HCT116 (cell line): ENCODE data around the gene WWOX. TPM values are rescaled to one million over a fixed set of nuclear protein-coding genes. Genes with fewer than 3 reads are reported as not detected.

Source experiments
- ATAC-seq: fragments of 200-7000 bp; cut with Tn5 transposase; 2 replicates; pipeline ENCODE4 v1.9.1; 2020; ENCODE audit warnings: mild to moderate bottlenecking, moderate library complexity
- BruUV-seq: library from RNA; stranded (reverse); fragments of 400-500 nt; replicated peaks from 2 replicates; lab custom pipeline; 2021; lab: Mats Ljungman, UMichigan
- CTCF ChIA-PET: fragments of 300-600 bp; sonication (Branson Sonifier 250); formaldehyde crosslinking; loops from one replicate; lab custom pipeline; 2021; ENCODE audit warnings: antibody characterized with exemption; lab: Charles Lee
- POLR2A ChIA-PET: fragments of 300-600, 350-600 bp; sonication (Branson Sonifier 250); formaldehyde crosslinking; loops from one replicate; lab custom pipeline; 2021; ENCODE audit warnings: antibody characterized with exemption; lab: Charles Lee
- RAD21 ChIA-PET, 2 experiments: fragments of 300-600 bp; sonication (Branson Sonifier 250); formaldehyde crosslinking; loops; one replicate each; lab custom pipeline; 2023; ENCODE audit warnings: low total read pairs in 2 of 2; ENCODE audit not compliant: uncharacterized antibody in 2 of 2, unreplicated experiment in 2 of 2, low non-redundant PET in 1 of 2; lab: Charles Lee
- DNase-seq: peaks from one replicate; pipeline ENCODE4 v3.0.0-alpha.2; 2010; ENCODE audit warnings: low read depth, low spot score
- H2AFZ ChIP-seq: fragments of 200-600 bp; shearing (Covaris generic), sonication (generic); 2 replicates; pipeline ENCODE4 v1.6.1; 2017; ENCODE audit warnings: low read depth, mixed run types, mixed read lengths, antibody characterized with exemption, low read length; ENCODE audit not compliant: poor library complexity, severe bottlenecking
- H3K27ac ChIP-seq: 2 replicates; pipeline ENCODE4 v1.5.1; 2012; ENCODE audit warnings: low read depth, low read length
- H3K27me3 ChIP-seq: fragments of 200-600 bp; sonication (generic); 2 replicates; pipeline ENCODE4 v1.6.1; 2016; ENCODE audit warnings: mixed run types, low read length, mixed read lengths; ENCODE audit not compliant: insufficient read depth
- H3K36me3 ChIP-seq, 2 experiments: fragments of 200-500 bp in 1 of 2; fragments of 200-600 bp in 1 of 2; sonication (Bioruptor generic) in 1 of 2; sonication (generic) in 1 of 2; 2 replicates each; pipeline versions ENCODE4 v1.5.1 to v1.6.1; 2014 to 2016; ENCODE audit warnings: low read length in 2 of 2, inconsistent platforms in 1 of 2, mixed read lengths in 1 of 2, mixed run types in 1 of 2; ENCODE audit not compliant: insufficient read depth in 2 of 2, control insufficient read depth in 1 of 2
- H3K4me1 ChIP-seq, 2 experiments: fragments of 200-600 bp in 1 of 2; sonication (generic) in 1 of 2; 2 replicates each; pipeline versions ENCODE4 v1.5.1 to v1.6.1; 2012 to 2017; ENCODE audit warnings: low read length in 2 of 2, inconsistent platforms in 1 of 2, mild to moderate bottlenecking in 1 of 2, mixed read lengths in 1 of 2, mixed run types in 1 of 2, moderate library complexity in 1 of 2; ENCODE audit not compliant: insufficient read depth in 2 of 2, control insufficient read depth in 1 of 2
- H3K4me2 ChIP-seq: fragments of 200-600 bp; sonication (generic); 2 replicates; pipeline ENCODE4 v1.6.1; 2017; ENCODE audit warnings: mixed run types, low read length, mixed read lengths
- H3K4me3 ChIP-seq, 2 experiments: fragments of 200-600 bp in 1 of 2; sonication (generic) in 1 of 2; replicated peaks in 1 of 2; 2 replicates each; pipeline ENCODE4 v1.5.1; 2011 to 2016; ENCODE audit warnings: low read length in 2 of 2, control low read depth in 1 of 2, low read depth in 1 of 2, mild to moderate bottlenecking in 1 of 2, mixed read lengths in 1 of 2, mixed run types in 1 of 2
- H3K79me2 ChIP-seq: fragments of 200-600 bp; sonication (generic); 2 replicates; pipeline ENCODE4 v1.6.1; 2017; ENCODE audit warnings: mild to moderate bottlenecking, mixed run types, low read length, moderate library complexity, mixed read lengths; ENCODE audit not compliant: insufficient read depth
- H3K9ac ChIP-seq: fragments of 200-600 bp; sonication (generic); 2 replicates; pipeline ENCODE4 v1.6.1; 2016; ENCODE audit warnings: low read length, mixed read lengths
- H3K9me2 ChIP-seq: fragments of 200-600 bp; sonication (generic), shearing (Covaris generic); 2 replicates; pipeline ENCODE4 v1.6.1; 2017; ENCODE audit warnings: mixed run types, mild to moderate bottlenecking, moderate library complexity; ENCODE audit not compliant: insufficient read depth
- H3K9me3 ChIP-seq, 2 experiments: fragments of 200-500 bp in 1 of 2; fragments of 200-600 bp in 1 of 2; sonication (Bioruptor generic) in 1 of 2; sonication (generic) in 1 of 2; 2 replicates each; pipeline ENCODE4 v1.6.1; 2014 to 2017; ENCODE audit warnings: low read length in 2 of 2, mixed read lengths in 2 of 2, inconsistent platforms in 1 of 2, low read depth in 1 of 2, mild to moderate bottlenecking in 1 of 2, mixed run types in 1 of 2, moderate library complexity in 1 of 2; ENCODE audit not compliant: control insufficient read depth in 1 of 2, insufficient read depth in 1 of 2
- H4K20me1 ChIP-seq: fragments of 200-600 bp; sonication (generic), shearing (Covaris generic); 2 replicates; pipeline ENCODE4 v1.6.1; 2017; ENCODE audit warnings: mixed run types, mild to moderate bottlenecking, moderate library complexity; ENCODE audit not compliant: insufficient read depth
- CBX3 ChIP-seq: IDR thresholded peaks from 2 replicates; pipeline ENCODE4 v1.6.1; 2012; ENCODE audit warnings: low read depth
- ELF1 ChIP-seq: IDR thresholded peaks from 2 replicates; pipeline ENCODE4 v1.6.1; 2012; ENCODE audit warnings: low read depth, borderline replicate concordance
- JUND ChIP-seq: IDR thresholded peaks from 2 replicates; pipeline ENCODE4 v1.6.1; 2012
- POLR2A ChIP-seq: IDR thresholded peaks from 2 replicates; pipeline ENCODE4 v1.7.0; 2011; ENCODE audit warnings: borderline replicate concordance; ENCODE audit not compliant: insufficient read depth, insufficient read length; ENCODE audit errors: extremely low read depth
- REST ChIP-seq: IDR thresholded peaks from 2 replicates; pipeline ENCODE4 v1.6.1; 2012; ENCODE audit warnings: low read depth
- SIN3A ChIP-seq: IDR thresholded peaks from 2 replicates; pipeline ENCODE4 v1.6.1; 2012; ENCODE audit warnings: low read depth
- ZBTB33 ChIP-seq: IDR thresholded peaks from 2 replicates; pipeline ENCODE4 v1.6.1; 2011; ENCODE audit warnings: mild to moderate bottlenecking, low read length, moderate library complexity; ENCODE audit not compliant: insufficient replicate concordance; ENCODE audit errors: extremely low read depth
- intact Hi-C: fragments of 100-400 bp; cut with micrococcal nuclease; formaldehyde crosslinking; loops from 2 replicates; pipeline ENCODE4 v1.10.0; 2022
- total RNA-seq: library from RNA; stranded (reverse); gene quantifications from one replicate; pipeline ENCODE4 v1.2.1, GENCODE V29; 2021; ENCODE audit not compliant: unreplicated experiment
- TF ChIP-seq, protein P1 (sequence below): IDR thresholded peaks from 2 replicates; pipeline ENCODE4 v1.6.1; 2012

The WWOX gene
- total RNA-seq, 1 experiment from 2014 or later: 13.7 TPM

- ChIA-PET POLR2A (no interaction called here), RAD21 (no interaction called here), CTCF (no interaction called here)
- Histone ChIP-seq H3K4me1 (no peaks in the 10 kb centered on the region), H3K36me3 (no peaks in the 10 kb centered on the region), H3K9me3 (peaks cover 7 to 10% of the 10 kb centered on the region in 2 experiments; a peak in 2 of 4 replicates), H3K4me3 (no peak overlapping the region), H3K4me2 (no peak overlapping the region), H3K27me3 (no peaks in the 10 kb centered on the region), H3K9ac (no peak overlapping the region), H3K79me2 (no peaks in the 10 kb centered on the region), H4K20me1 (no peaks in the 10 kb centered on the region), H3K27ac (no peak overlapping the region), H3K9me2 (no peaks in the 10 kb centered on the region), H2AFZ (no peak overlapping the region)
- intact Hi-C loops: no loop called here
- TF ChIP-seq ZBTB33 (no peak), CBX3 (no peak), POLR2A (no peak), JUND (no peak), ELF1 (no peak), SIN3A (no peak)
- TF ChIP-seq, protein P1, sequence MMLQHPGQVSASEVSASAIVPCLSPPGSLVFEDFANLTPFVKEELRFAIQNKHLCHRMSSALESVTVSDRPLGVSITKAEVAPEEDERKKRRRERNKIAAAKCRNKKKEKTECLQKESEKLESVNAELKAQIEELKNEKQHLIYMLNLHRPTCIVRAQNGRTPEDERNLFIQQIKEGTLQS: no peak
- DNase-seq: no peak
- BruUV-seq: no TSS peak
- no peak for ATAC-seq
Observed at GRCh38 chr16:79072517-79072916, 973.1 kb downstream of the WWOX start.

DNA sequence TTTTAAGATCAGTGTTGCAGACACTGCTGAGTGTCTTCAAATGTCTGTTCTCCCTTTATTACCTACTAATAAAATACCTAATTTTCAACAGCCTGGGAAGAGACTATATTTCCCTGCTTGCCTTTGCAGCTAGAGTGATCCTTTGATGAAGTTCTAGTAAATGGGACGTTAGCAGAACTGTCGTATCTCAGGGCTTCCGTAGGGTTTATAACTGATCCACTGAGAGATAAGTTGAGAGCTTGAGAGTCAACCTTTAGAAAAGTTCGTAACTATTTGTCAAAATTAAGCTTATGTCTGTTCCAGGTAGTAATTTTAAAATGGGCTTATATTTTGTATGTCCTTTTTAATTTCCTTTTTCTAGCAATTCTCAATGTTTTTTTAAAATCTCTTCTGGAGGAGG, 974.1 kb downstream of the WWOX start:
- intact Hi-C loops: no loop called here
- no TSS peak for BruUV-seq
- H4K20me1 ChIP-seq: no peaks in the 10 kb centered on the region
- H3K4me2 ChIP-seq: no peak overlapping the region
- peaks cover 0 to 10% of the 10 kb centered on the region in 2 experiments; a peak in 2 of 4 replicates for H3K9me3 ChIP-seq
- no peak overlapping the region for H3K27ac ChIP-seq
- H2AFZ ChIP-seq: no peak overlapping the region
- ATAC-seq (no peak), DNase-seq (no peak)
- no peaks in the 10 kb centered on the region for H3K27me3 ChIP-seq
- no peaks in the 10 kb centered on the region for H3K9me2 ChIP-seq
- ChIA-PET POLR2A (no interaction called here), CTCF (no interaction called here), RAD21 (no interaction called here)
- H3K79me2 ChIP-seq: no peaks in the 10 kb centered on the region
- H3K4me3 ChIP-seq: no peak overlapping the region
- no peak for TF ChIP-seq REST
- H3K4me1 ChIP-seq: no peaks in the 10 kb centered on the region
- no peaks in the 10 kb centered on the region for H3K36me3 ChIP-seq
- H3K9ac ChIP-seq: no peak overlapping the region
